GM21825 (cell line): ENCODE data around the gene ATP2B2.

Experiments
- ATAC-seq: cut with Tn5 transposase; IDR thresholded peaks from one replicate; pipeline ENCODE4 v1.9.1; 2021; ENCODE audit warnings: mild to moderate bottlenecking, moderate library complexity; ENCODE audit not compliant: unreplicated experiment

Gene ATP2B2

GRCh38 chr3:10370429-10370828, 135.0 kb downstream of the ATP2B2 start:
- no peak for ATAC-seq

DNA sequence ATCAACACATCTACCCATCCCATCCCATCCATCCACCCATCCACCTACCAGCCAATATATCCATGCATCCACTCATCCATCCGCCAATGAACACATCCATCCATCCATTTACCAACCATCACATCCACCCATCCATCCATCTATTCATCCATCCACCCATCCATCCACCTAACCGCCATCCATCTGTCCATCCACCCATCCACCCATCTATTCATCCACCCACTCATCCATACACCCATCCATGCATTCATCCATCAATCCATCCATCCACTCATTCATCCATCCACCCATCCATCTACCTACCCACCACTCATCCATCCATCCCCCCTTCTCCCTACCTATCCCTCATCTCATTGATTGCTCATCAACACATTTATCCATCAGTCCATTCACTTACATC, 136.9 kb downstream of the ATP2B2 start:
- ATAC-seq = no peak

DNA sequence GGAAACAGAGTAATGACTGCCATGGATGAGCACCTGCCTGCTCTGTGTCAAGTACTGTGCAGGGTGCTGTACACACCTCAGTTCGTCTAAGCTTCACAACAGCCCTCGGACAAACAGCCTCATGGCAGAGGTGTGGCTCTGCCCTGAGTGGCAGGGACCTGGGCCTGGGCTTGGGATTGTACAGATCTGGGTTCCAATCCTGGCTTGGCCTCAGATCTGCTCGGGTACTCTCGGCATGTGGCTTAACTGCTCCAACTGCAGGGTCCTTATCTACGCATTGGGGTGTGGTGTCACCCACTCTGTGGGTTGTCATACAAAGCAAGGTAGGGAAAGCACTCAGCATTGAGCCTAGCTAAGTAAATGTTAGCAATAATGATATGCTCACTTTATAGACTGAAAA, 137.9 kb downstream of the ATP2B2 start:
- no peak for ATAC-seq

GRCh38 chr3:10366651-10367101, 138.7 kb downstream of the ATP2B2 start:
- ATAC-seq = no peak

GRCh38 chr3:10365791-10366190, 139.6 kb downstream of the ATP2B2 start:
- ATAC-seq = no peak

DNA sequence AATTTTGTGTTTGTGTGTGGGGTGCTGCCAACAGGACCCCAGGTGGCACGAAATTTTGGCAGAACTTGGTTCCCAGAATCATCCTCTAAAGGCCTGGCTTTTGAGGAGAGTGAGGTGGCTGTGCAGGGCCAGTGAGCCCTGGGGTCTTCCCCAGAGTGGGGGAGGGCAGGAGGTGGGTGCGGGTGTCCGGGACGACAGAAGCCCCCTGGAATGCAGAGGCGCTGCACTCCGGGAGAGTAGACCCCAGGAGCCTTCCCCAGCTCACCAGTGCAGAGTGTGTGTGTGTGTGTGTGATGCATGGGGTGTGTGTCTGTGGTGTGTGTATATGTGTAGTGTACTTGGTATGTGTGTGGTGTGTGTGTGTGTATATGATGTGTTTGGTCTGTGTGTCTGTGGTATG, 140.1 kb downstream of the ATP2B2 start:
- no peak for ATAC-seq

DNA sequence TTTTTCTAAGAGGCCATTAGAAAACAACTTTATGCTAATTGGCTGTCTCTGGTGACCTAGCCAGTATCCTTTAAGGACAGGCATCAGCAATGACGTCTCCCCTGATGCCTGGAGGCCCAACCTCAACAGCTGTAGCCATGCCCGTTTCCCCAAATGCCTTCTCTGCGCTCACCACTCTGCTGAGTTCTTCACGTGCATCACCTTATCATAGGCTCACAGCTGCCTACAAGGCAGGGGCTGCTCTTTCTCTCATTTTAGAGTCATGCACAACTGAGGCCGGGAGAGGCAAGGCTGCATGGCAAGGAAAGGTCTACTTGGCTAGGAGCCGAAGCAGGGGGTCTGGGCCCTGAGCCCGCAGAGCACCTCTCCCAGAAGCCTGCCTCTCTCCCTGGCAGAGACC, 140.6 kb downstream of the ATP2B2 start:
- no peak for ATAC-seq

DNA sequence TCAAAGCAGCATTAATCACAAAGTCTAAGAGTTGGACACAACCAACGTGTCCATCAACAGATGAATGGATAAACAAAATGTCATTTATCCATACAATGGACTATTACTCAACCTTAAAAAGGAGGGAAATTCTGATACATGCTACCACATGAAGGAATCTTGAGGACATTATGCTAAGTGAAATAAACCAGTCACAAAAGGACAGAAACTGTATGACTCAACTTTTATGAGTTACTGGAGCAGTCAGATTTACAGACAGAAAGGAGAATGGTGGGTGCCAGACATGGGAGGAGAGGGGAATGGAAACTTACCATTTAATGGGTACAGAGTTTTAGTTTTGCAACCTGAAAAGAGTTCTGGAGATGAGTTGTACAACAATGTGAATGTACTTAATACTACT, 141.5 kb downstream of the ATP2B2 start:
- ATAC-seq = no peak

DNA sequence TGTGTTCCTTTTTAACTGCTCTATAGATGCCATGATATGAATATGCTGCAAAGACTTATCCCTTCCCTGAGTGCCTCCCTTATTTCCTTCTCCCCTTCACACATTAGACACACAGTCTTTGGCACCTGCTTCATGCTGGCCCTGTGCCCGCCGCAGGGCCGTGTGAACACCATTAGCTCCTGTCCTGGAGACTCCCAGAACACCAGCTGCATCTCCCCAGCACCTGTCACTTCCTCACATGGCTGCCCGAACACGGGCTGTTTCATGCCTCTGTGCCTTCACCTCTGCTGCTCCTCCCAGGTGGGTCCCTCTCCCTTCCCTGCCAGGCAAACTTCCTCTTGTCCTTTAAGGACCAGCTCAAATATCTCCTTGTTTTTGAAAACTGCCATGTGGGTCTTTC, 144.0 kb downstream of the ATP2B2 start:
- ATAC-seq = no peak

GRCh38 chr3:10360478-10360877, 144.9 kb downstream of the ATP2B2 start:
- no peak for ATAC-seq

- ATAC-seq = no peak
These were observed 145.6 kb downstream of the ATP2B2 start for GRCh38 chr3:10359761-10360161.

DNA sequence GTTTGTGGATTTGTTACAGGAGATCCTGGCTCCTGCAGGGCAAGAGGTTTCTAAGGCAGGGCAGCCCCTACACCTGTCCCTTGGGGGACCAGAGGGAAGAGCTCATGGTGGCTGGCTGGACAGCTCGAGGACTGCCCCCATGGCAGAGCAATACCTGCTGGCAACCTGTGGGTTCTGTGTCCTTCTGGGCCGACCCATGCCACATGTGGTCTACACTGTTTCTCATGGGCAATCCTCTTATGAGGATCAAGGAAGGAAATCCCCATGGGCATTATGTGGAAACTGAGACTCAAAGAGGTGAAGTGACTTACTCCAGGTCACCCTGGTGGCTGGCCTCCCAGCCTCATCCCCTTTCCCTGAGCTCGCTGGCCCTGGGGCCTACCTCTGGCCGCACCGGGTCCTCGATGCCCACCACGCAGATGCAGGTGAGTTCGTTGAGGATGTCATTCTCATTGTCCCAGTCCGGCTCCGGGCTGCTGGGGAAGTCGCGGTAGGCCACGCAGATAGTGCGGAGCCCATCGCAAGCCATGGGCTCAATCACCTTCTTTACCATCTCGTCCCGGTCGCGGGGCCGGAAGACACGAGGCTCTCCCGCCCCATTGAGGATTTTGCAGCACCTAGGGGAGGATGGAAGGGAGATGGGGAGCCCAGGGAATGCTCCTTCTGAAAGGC, 146.9 kb downstream of the ATP2B2 start:
- no peak for ATAC-seq

DNA sequence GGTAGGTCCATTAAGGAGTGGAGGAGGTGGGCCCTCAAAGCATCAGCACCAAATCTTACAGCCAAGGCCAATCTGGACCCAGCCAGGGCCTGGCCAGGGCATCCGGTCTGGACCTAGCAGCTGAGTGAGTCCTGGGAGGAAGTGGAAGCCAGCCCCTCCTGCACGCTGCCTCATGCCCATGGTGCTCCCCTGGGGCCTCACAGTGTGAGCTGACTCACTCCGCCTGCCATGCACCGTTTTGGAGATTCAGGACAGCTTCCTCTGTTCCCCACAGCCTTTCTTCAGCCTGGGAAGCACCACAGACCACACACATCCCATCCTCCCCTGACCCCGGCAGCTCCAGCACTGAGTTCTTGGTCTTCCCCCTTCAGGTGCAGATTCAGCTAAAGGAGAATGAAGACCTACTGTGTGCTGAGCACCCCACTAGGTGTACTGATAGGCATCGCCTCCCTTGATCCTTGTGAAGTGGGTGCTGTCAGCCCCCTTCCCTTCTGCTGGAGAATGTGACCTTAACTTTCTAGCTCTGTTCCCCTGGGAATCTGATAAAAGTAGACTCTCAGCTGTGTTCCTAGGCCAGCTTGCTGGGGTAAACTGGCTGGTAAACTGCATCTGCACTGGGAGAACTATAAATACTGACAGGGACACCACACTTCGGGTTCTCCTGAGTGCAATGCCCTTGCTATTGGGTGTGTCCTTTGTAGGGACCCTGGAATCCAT, 147.6 kb downstream of the ATP2B2 start:
- ATAC-seq = no peak

DNA sequence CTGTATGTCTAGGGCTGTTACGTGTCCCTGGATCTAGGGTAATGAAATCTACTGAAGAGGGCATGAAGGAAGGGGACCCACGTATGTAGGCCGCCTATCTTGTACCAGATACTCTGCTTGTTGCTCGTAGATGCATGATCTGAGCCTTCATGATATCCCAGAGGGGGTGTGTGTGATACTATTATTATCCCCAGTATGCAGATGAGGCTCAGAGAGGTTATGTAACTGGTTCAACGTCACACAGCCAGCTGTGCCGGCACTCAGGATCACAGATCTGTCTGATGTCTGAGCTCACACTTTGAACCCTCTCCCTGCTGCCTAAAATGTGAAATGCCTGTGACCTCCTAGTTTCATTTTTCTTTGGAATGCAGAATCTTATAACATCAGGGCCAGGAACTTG, 148.3 kb downstream of the ATP2B2 start:
- no peak for ATAC-seq

GRCh38 chr3:10356461-10356981, 148.9 kb downstream of the ATP2B2 start:
- no peak for ATAC-seq

- no peak for ATAC-seq
These were observed 150.9 kb downstream of the ATP2B2 start for GRCh38 chr3:10354361-10355015.

DNA sequence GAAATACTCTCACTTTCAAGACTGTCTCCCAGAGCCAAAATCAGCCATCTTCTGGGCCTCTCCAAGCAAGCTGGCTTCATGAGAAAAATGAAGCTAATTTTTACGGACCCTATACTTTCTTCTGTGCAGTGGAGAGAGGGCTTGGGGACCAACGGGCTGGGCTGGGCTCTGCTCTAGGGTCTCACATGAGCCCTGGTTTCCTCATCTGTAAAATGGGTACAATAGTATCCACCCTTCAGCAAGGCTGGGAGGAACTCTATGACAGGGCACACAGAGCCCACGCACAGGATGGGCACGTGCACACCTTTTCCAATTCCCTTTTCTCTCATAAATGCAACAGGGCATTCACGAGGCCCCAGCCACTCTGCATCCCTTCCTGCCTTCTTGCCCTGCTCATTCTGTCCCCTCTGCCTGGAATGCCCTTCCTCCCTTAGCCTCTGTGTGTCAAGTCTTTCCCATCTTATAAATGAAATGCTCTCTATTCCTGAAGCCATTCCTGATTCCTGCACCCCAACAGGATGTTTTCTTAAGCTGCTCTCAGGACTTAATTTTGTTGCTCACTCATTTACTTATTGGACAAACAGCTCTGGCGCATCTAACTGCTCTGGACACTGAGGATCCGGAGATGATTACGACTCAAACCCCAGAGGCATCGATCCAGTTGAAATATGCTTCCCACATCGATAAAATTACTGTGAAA, 151.6 kb downstream of the ATP2B2 start:
- no peak for ATAC-seq

DNA sequence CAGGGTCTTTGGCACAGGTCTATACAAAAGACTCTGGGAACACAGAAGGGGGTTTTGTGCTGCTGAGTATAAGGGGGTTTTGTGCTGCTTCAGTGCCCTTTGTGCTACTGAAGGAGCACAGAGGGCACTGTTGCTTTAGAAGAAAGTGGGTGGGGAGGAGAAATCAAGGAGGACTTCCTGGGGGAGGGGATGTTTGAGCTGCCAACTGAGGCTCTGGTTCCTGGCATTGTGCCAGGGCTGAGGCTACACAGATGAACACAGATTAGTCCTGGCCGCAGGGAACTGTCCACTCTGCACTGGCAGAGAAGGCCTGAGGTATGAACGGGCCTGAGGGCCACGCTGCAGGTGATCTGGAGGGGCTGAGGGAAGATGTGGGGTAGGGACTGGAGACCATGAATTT, 152.2 kb downstream of the ATP2B2 start:
- ATAC-seq = no peak

DNA sequence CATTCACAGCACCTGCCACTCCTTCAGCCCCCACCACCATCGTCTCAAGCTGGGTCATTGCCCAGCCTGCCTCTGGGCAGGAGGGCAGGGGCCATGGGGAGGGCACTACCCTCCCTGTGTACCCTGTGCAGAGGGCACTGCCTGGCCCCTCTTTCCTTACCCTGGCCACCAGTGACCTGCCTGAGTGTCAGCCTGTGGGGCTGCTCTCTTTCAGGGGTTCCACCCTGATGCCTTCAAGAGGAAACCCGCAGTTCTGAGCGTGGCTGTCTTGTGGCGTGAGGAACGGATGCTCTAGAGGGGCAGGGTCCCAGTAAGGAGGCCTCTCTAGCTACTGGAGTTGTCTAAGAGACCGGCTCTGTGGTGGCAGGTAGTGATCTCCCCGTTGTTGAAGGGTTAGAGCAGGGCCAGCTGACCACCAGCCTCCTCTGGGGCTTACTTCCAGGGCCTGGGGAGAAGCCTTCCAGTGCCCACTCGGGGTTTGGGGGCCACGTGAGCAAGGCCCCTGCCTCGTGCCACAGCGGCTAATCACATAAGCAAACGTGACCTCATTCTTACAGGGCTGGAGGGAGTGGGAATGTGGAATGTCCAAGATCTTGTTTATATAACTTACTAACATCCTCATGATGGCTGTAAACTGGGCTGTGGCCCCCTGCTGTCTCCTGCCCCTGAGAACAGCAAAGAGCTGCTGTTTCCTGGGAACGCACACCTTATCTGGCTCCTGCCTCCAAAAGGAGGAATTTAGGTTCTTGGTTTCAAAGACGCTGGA, 153.1 kb downstream of the ATP2B2 start:
- no peak for ATAC-seq

DNA sequence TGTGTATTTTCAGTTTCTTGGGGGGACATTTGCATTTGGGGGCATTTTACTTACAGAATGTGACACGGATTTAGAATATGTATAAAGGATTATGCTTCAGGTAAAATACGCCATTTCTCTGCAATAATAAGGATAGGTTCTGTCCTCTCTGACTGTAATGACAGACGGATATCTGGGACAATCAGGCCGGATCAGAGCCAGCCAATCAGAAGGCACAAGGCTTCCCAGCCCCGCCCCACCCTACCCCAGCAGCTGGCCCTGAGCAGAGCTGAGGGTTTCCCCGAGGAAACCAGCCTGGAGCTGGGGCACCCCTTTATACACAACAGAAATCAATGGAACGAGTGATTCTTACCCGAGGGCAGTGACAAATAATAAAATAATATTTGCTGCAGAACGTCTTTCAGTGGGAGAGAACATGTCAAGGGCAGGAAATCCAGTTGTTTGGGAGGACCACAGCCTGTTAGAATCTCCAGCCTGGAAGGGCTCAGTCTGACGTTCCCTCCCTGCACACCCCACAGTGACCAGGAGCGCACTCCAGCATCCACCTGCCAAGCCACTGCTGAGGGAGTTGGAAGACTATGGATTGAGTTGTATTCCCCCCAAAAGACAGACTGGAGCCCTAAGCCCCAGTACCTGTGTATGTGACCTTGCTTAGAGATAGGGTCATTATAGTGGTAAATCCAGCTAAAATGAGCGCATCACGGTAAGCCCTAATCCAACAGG, 154.2 kb downstream of the ATP2B2 start:
- no peak for ATAC-seq
